ENCODE results near the gene GPX3.
A peak's percentile ranks its signal among the peaks of the same experiment; 100 is the strongest.

Gene GPX3

DNA sequence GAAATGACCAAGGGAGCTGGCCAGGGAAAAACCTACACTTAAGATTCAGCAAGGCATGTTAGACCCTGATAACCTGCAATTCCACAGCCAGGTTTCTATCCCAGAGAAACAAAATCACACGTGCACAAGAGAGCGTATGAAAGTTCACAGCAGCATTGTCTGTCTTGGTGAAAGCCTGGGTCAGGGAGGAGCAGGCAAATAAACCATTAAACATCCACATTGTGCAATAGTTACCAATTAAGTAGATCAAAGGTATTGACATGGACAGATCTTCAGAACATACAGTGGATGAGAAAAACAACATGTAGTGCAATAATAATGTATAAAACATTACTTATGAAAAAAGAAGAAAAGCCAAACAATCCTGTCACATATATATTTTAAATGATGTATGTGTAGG, 15.9 kb upstream of the GPX3 start:
- no peak overlapping the region for H3K4me3 ChIP-seq (replicated peaks; ENCODE audit: low read depth, low read length)
- TF ChIP-seq, protein P1, sequence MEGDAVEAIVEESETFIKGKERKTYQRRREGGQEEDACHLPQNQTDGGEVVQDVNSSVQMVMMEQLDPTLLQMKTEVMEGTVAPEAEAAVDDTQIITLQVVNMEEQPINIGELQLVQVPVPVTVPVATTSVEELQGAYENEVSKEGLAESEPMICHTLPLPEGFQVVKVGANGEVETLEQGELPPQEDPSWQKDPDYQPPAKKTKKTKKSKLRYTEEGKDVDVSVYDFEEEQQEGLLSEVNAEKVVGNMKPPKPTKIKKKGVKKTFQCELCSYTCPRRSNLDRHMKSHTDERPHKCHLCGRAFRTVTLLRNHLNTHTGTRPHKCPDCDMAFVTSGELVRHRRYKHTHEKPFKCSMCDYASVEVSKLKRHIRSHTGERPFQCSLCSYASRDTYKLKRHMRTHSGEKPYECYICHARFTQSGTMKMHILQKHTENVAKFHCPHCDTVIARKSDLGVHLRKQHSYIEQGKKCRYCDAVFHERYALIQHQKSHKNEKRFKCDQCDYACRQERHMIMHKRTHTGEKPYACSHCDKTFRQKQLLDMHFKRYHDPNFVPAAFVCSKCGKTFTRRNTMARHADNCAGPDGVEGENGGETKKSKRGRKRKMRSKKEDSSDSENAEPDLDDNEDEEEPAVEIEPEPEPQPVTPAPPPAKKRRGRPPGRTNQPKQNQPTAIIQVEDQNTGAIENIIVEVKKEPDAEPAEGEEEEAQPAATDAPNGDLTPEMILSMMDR (IDR thresholded peaks at IDR 0.05; ENCODE audit: low read length, missing control alignments), result no peak
- DNase-seq (ENCODE audit: low read depth), result no peak

DNA sequence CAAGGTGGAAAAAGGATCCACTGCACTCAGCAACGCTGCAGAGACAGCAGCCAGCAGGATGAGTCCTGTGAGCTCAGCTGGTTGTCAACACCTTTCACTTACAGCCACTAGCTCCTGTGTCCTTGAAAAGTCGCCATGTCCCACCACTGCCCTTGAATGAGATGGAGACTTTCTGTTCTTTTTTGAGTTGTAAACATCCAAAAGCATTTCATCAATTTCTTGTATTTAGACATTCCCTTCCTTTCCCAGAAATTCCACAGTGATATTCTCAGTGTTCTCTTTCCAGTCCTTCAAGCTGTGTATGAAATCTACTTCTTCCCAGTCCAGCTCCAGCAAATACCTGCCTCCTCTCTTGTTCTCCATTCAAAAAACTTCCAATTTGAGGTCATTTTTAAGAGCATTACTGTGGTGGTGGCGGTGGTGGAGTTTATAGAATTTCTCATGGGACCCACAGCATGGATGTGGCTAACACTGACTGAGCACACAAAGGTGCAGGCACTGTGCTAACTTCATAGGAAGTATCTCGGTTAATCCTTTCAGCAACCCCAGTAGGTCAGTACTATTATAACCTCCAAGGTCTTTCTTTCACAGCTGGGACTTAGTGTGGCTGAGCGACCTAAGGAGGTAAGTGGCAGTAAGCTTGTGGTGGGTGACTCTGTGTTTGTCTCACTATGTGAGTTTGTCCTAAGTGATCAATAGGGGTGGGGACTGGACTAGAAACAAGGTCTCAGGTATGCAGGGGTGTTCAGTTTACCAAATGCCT, 15.0 kb upstream of the GPX3 start:
- TF ChIP-seq, protein P1 (IDR thresholded peaks at IDR 0.05; ENCODE audit: low read length, missing control alignments), result no peak
- DNase-seq (ENCODE audit: low read depth), result no peak
- H3K4me3 ChIP-seq (replicated peaks; ENCODE audit: low read depth, low read length), result no peak overlapping the region

DNA sequence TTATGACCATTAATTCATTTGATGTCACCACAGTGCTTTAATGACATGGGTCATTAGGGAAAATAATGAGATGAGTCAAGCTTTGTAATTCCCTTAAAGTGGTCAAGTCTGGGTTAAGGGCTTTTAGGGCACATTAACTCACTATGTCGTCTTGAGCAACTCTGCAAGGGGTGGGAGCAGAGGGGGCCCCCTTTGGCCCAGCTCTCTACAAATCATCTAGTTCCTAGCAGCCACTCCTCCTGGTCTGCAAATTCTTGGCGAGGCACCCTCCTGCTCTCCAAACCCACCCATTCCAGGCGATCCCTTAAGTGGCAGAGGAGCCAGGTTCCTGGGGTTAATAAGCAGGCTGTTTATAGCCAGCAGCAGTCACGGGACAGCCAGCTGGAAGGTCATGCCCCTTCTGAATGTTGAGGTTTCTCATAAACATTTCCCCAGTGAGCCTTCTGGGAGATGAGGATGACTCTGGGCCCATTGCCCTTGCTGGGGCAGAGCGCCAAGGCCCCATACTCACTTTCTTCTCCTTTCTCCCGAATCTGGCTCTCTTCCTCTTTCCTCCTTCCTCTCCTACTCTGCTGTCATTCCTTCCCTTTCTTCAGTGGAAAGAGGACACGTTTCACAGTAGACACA, 14.3 kb upstream of the GPX3 start:
- H3K4me3 ChIP-seq (replicated peaks; ENCODE audit: low read depth, low read length), result no peak overlapping the region
- peak; percentile 69 for DNase-seq (ENCODE audit: low read depth)
- TF ChIP-seq, protein P1 (IDR thresholded peaks at IDR 0.05; ENCODE audit: low read length, missing control alignments), result no peak

DNA sequence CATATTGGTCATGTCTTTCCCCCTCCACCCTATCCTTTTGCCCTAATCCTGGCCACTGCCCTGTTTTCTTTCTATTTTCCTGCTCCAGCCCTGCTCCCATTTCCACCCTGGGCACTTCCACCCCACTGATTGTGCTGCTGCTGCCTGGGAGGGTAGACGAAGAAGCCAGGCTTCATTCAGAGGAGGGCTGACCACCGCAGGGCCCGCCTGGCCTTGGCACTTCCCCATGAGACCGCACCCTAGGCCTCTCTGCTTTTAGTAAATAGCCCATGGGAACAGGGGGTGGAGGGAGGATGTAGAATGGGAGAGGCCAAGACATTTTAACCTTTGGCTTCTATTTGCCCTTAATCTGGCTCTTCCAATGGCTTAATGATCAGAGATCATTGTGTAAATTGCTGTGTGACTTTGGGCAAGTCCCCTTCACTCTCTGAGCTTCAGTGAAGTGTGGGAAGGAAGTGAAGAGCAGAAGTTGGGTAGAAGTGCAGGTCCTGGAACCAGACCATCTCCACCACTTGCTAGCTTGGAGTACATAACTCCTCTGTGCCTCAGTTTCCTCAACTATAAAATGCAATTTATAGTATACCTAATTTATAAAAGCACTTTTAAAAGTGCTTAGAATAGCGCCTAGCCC, 13.6 kb upstream of the GPX3 start:
- no peak for DNase-seq (ENCODE audit: low read depth)
- TF ChIP-seq, protein P1 (IDR thresholded peaks at IDR 0.05; ENCODE audit: low read length, missing control alignments), result no peak

DNA sequence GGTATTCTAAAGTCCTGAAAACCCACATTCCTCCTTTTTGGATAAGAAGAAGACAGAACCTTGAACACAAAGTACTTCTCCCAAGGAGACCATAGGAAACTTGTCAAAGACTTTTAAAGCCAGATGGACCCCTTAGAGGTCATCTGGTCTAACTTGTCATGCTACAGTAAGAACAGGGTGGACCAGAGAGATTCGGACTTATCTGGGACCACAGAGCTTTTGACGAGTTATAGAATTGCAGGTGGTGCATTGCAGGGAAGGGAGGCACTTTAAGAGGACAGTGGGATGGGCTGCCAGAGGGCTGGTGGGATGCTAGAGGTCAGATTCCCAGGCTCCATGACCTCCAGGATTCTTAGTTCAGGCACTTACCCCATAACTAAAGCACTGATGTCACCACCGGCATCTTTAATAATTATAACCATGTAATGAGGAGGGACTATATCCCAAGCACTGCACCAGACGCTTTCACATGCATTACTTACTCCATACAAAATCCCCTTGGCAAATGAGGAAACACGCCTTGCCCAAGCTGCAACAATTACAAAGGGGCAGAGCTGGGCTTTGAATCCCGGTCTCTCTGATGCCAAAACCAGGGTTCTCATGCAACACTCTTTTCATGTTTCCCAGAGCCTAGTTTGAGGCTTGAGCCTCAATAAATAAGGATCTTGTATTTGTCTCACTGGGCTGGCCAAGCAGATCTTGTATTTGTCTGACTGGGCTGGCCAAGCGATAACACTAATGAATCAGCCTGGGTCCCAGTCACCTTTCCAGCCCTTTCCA, 12.8 kb upstream of the GPX3 start:
- TF ChIP-seq, protein P1 (IDR thresholded peaks at IDR 0.05; ENCODE audit: low read length, missing control alignments), result no peak
- H3K4me3 ChIP-seq (replicated peaks; ENCODE audit: low read depth, low read length), result no peak overlapping the region
- no peak for DNase-seq (ENCODE audit: low read depth)

More for the DNA sequence above, 13.6 kb upstream of the GPX3 start:
- no peak overlapping the region for H3K4me3 ChIP-seq (replicated peaks; ENCODE audit: low read depth, low read length)

DNA sequence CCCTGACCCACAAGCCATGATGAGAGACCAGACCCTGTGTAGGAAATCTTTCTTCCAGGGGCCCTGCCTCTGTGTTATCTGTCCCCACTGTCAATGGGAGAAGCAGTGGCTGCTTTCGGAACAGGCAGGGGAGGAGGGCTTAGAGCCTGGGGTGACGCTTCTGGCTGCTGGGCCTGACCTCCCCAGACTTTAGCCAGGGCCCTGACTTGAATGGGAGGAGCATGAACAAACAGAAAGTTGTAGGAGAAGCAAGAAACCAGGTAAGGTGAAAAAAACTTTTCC, 12.2 kb upstream of the GPX3 start:
- TF ChIP-seq, protein P1 (IDR thresholded peaks at IDR 0.05; ENCODE audit: low read length, missing control alignments), result no peak
- no peak overlapping the region for H3K4me3 ChIP-seq (replicated peaks; ENCODE audit: low read depth, low read length)

More for the DNA sequence above, 12.2 kb upstream of the GPX3 start:
- DNase-seq (ENCODE audit: low read depth), result no peak

Measured in fibroblast of pulmonary artery (primary cell).